ENCODE results near the gene SUGP1.

GRCh38 chr19:19236173-19236572 is 84.1 kb downstream of the SUGP1 start:
- TF ChIP-seq CTCF (IDR thresholded peaks at IDR 0.05) (no peak), POLR2A (IDR thresholded peaks at IDR 0.05) (no peak)

All from body of pancreas (tissue), 4 donors.